Stimulated activated CD4-positive, alpha-beta T cell treated with anti-CD3 and anti-CD28 coated beads, Interleukin-2, amount 100 ng/mL, for 4 hours (primary cell): ENCODE data around the gene OR4D1.
A peak's percentile ranks its signal among the peaks of the same experiment; 100 is the strongest.

Experiments used
- DNase-seq: peaks from one replicate; pipeline ENCODE4 v3.0.0-alpha.2; 2020; ENCODE audit warnings: low read depth

OR4D1 gene

GRCh38 chr17:58156839-58157803 is 8.9 kb downstream of the OR4D1 start:
- DNase-seq = peak; percentile 28

GRCh38 chr17:58158181-58158580 is 10.0 kb downstream of the OR4D1 start:
- no peak for DNase-seq

GRCh38 chr17:58161566-58161965 is 13.4 kb downstream of the OR4D1 start:
- no peak for DNase-seq

- DNase-seq = no peak
These were observed 17.8 kb downstream of the OR4D1 start for GRCh38 chr17:58165981-58166380.

GRCh38 chr17:58166682-58167081 is 18.5 kb downstream of the OR4D1 start, which contains the start of gene OR4D2:
Gene OR4D2, plus strand, starts transcription at chr17:58166982. Its CDS starts 2,674 bp downstream, at chr17:58169656.
- no peak for DNase-seq

GRCh38 chr17:58170622-58171021 is 22.4 kb downstream of the OR4D1 start:
- no peak for DNase-seq

- no peak for DNase-seq
These were observed 24.3 kb downstream of the OR4D1 start for GRCh38 chr17:58172369-58173071.

GRCh38 chr17:58174871-58175270 is 26.7 kb downstream of the OR4D1 start:
- DNase-seq = no peak

GRCh38 chr17:58176200-58176599 is 28.0 kb downstream of the OR4D1 start:
- DNase-seq = no peak

- DNase-seq = no peak
These were observed 33.6 kb downstream of the OR4D1 start for GRCh38 chr17:58181796-58182195.

GRCh38 chr17:58183514-58183913 is 35.3 kb downstream of the OR4D1 start:
- DNase-seq = no peak

GRCh38 chr17:58184308-58184985 is 36.3 kb downstream of the OR4D1 start:
- DNase-seq = no peak

- DNase-seq = no peak
These were observed 37.0 kb downstream of the OR4D1 start for GRCh38 chr17:58184986-58185761.

GRCh38 chr17:58186591-58186990 is 38.4 kb downstream of the OR4D1 start:
- DNase-seq = no peak

- no peak for DNase-seq
These were observed 38.9 kb downstream of the OR4D1 start for GRCh38 chr17:58187063-58187462.

GRCh38 chr17:58187675-58188074 is 39.5 kb downstream of the OR4D1 start:
- no peak for DNase-seq

GRCh38 chr17:58189436-58190146 is 41.4 kb downstream of the OR4D1 start:
- no peak for DNase-seq

- DNase-seq = no peak
These were observed 43.2 kb downstream of the OR4D1 start for GRCh38 chr17:58191241-58191896.

GRCh38 chr17:58192612-58193011 is 44.4 kb downstream of the OR4D1 start, which contains the start of gene EPX:
Gene EPX, plus strand, starts transcription at chr17:58192726. Its CDS starts 121 bp downstream, at chr17:58192847.
- no peak for DNase-seq

GRCh38 chr17:58193641-58194255 is 45.6 kb downstream of the OR4D1 start:
- no peak for DNase-seq
